ENCODE measurements around the gene SFXN5.

SFXN5 gene

GRCh38 chr2:72959995-72960981, 111.2 kb downstream of the SFXN5 start:
- Histone ChIP-seq H3K4me3 (ENCODE audit: low read depth in 1 of 2, low read length in 2 of 2) (no peak overlapping the region), H3K9ac (ENCODE audit: low read length) (no peak overlapping the region), H3K4me1 (ENCODE audit: insufficient read depth, low read length) (no peaks in the 10 kb centered on the region), H3K27me3 (ENCODE audit: control insufficient read depth in 1 of 2, insufficient read depth in 2 of 2, low read length in 2 of 2) (no peaks in the 10 kb centered on the region), H3K36me3 (ENCODE audit: insufficient read depth, low read length) (peaks cover 6% of the 10 kb centered on the region), H3K27ac (ENCODE audit: low read depth, low read length) (no peak overlapping the region), H3K9me3 (ENCODE audit: low read length) (no peaks in the 10 kb centered on the region)

- Histone ChIP-seq H3K9ac (ENCODE audit: low read length) (no peak overlapping the region), H3K36me3 (ENCODE audit: insufficient read depth, low read length) (peaks cover 6% of the 10 kb centered on the region), H3K4me1 (ENCODE audit: insufficient read depth, low read length) (no peaks in the 10 kb centered on the region), H3K9me3 (ENCODE audit: low read length) (no peaks in the 10 kb centered on the region), H3K27me3 (ENCODE audit: control insufficient read depth in 1 of 2, insufficient read depth in 2 of 2, low read length in 2 of 2) (no peaks in the 10 kb centered on the region), H3K4me3 (ENCODE audit: low read depth in 1 of 2, low read length in 2 of 2) (no peak overlapping the region), H3K27ac (ENCODE audit: low read depth, low read length) (no peak overlapping the region)
Observed at GRCh38 chr2:72959554-72959953, 112.0 kb downstream of the SFXN5 start.

- H3K4me3 ChIP-seq (ENCODE audit: low read depth in 1 of 2, low read length in 2 of 2) = no peak overlapping the region
- no peak overlapping the region for H3K27ac ChIP-seq (ENCODE audit: low read depth, low read length)
- H3K4me1 ChIP-seq (ENCODE audit: insufficient read depth, low read length) = no peaks in the 10 kb centered on the region
- peaks cover 6% of the 10 kb centered on the region for H3K36me3 ChIP-seq (ENCODE audit: insufficient read depth, low read length)
- H3K9me3 ChIP-seq (ENCODE audit: low read length) = no peaks in the 10 kb centered on the region
- no peak overlapping the region for H3K9ac ChIP-seq (ENCODE audit: low read length)
- no peaks in the 10 kb centered on the region for H3K27me3 ChIP-seq (ENCODE audit: control insufficient read depth in 1 of 2, insufficient read depth in 2 of 2, low read length in 2 of 2)
Observed at GRCh38 chr2:72958542-72959385, 112.7 kb downstream of the SFXN5 start.

- Histone ChIP-seq H3K27ac (ENCODE audit: low read depth, low read length) (no peak overlapping the region), H3K9ac (ENCODE audit: low read length) (no peak overlapping the region), H3K36me3 (ENCODE audit: insufficient read depth, low read length) (peaks cover 6% of the 10 kb centered on the region), H3K9me3 (ENCODE audit: low read length) (no peaks in the 10 kb centered on the region), H3K27me3 (ENCODE audit: control insufficient read depth in 1 of 2, insufficient read depth in 2 of 2, low read length in 2 of 2) (no peaks in the 10 kb centered on the region), H3K4me1 (ENCODE audit: insufficient read depth, low read length) (no peaks in the 10 kb centered on the region), H3K4me3 (ENCODE audit: low read depth in 1 of 2, low read length in 2 of 2) (no peak overlapping the region)
Observed at GRCh38 chr2:72956936-72957335, 114.6 kb downstream of the SFXN5 start.

- no peak overlapping the region for H3K9ac ChIP-seq (ENCODE audit: low read length)
- H3K27ac ChIP-seq (ENCODE audit: low read depth, low read length) = no peak overlapping the region
- peaks cover 6% of the 10 kb centered on the region for H3K36me3 ChIP-seq (ENCODE audit: insufficient read depth, low read length)
- H3K4me1 ChIP-seq (ENCODE audit: insufficient read depth, low read length) = no peaks in the 10 kb centered on the region
- H3K4me3 ChIP-seq (ENCODE audit: low read depth in 1 of 2, low read length in 2 of 2) = no peak overlapping the region
- no peaks in the 10 kb centered on the region for H3K27me3 ChIP-seq (ENCODE audit: control insufficient read depth in 1 of 2, insufficient read depth in 2 of 2, low read length in 2 of 2)
- no peaks in the 10 kb centered on the region for H3K9me3 ChIP-seq (ENCODE audit: low read length)
Observed at GRCh38 chr2:72956050-72956395, 115.5 kb downstream of the SFXN5 start.

- Histone ChIP-seq H3K4me1 (ENCODE audit: insufficient read depth, low read length) (no peaks in the 10 kb centered on the region), H3K27me3 (ENCODE audit: control insufficient read depth in 1 of 2, insufficient read depth in 2 of 2, low read length in 2 of 2) (no peaks in the 10 kb centered on the region), H3K27ac (ENCODE audit: low read depth, low read length) (no peak overlapping the region), H3K36me3 (ENCODE audit: insufficient read depth, low read length) (peaks cover 6% of the 10 kb centered on the region), H3K4me3 (ENCODE audit: low read depth in 1 of 2, low read length in 2 of 2) (no peak overlapping the region), H3K9me3 (ENCODE audit: low read length) (no peaks in the 10 kb centered on the region), H3K9ac (ENCODE audit: low read length) (no peak overlapping the region)
Observed at GRCh38 chr2:72955228-72956049, 116.1 kb downstream of the SFXN5 start.

- H3K9me3 ChIP-seq (ENCODE audit: low read length) = no peaks in the 10 kb centered on the region
- H3K27me3 ChIP-seq (ENCODE audit: control insufficient read depth in 1 of 2, insufficient read depth in 2 of 2, low read length in 2 of 2) = no peaks in the 10 kb centered on the region
- H3K4me1 ChIP-seq (ENCODE audit: insufficient read depth, low read length) = no peaks in the 10 kb centered on the region
- H3K27ac ChIP-seq (ENCODE audit: low read depth, low read length) = no peak overlapping the region
- H3K4me3 ChIP-seq (ENCODE audit: low read depth in 1 of 2, low read length in 2 of 2) = no peak overlapping the region
- H3K9ac ChIP-seq (ENCODE audit: low read length) = no peak overlapping the region
- H3K36me3 ChIP-seq (ENCODE audit: insufficient read depth, low read length) = peaks cover 6% of the 10 kb centered on the region
Observed at GRCh38 chr2:72954376-72955227, 116.9 kb downstream of the SFXN5 start.

GRCh38 chr2:72953976-72954375, 117.5 kb downstream of the SFXN5 start:
- Histone ChIP-seq H3K27me3 (ENCODE audit: control insufficient read depth in 1 of 2, insufficient read depth in 2 of 2, low read length in 2 of 2) (no peaks in the 10 kb centered on the region), H3K9me3 (ENCODE audit: low read length) (no peaks in the 10 kb centered on the region), H3K9ac (ENCODE audit: low read length) (no peak overlapping the region), H3K27ac (ENCODE audit: low read depth, low read length) (no peak overlapping the region), H3K36me3 (ENCODE audit: insufficient read depth, low read length) (peaks cover 6% of the 10 kb centered on the region), H3K4me1 (ENCODE audit: insufficient read depth, low read length) (no peaks in the 10 kb centered on the region), H3K4me3 (ENCODE audit: low read depth in 1 of 2, low read length in 2 of 2) (no peak overlapping the region)

GRCh38 chr2:72953528-72953927, 118.0 kb downstream of the SFXN5 start:
- Histone ChIP-seq H3K9me3 (ENCODE audit: low read length) (no peaks in the 10 kb centered on the region), H3K4me1 (ENCODE audit: insufficient read depth, low read length) (no peaks in the 10 kb centered on the region), H3K27me3 (ENCODE audit: control insufficient read depth in 1 of 2, insufficient read depth in 2 of 2, low read length in 2 of 2) (no peaks in the 10 kb centered on the region), H3K4me3 (ENCODE audit: low read depth in 1 of 2, low read length in 2 of 2) (no peak overlapping the region), H3K9ac (ENCODE audit: low read length) (no peak overlapping the region), H3K36me3 (ENCODE audit: insufficient read depth, low read length) (peaks cover 6% of the 10 kb centered on the region), H3K27ac (ENCODE audit: low read depth, low read length) (no peak overlapping the region)

GRCh38 chr2:72952961-72953360, 118.6 kb downstream of the SFXN5 start:
- no peaks in the 10 kb centered on the region for H3K9me3 ChIP-seq (ENCODE audit: low read length)
- H3K27me3 ChIP-seq (ENCODE audit: control insufficient read depth in 1 of 2, insufficient read depth in 2 of 2, low read length in 2 of 2) = no peaks in the 10 kb centered on the region
- H3K36me3 ChIP-seq (ENCODE audit: insufficient read depth, low read length) = peaks cover 6% of the 10 kb centered on the region
- no peak overlapping the region for H3K9ac ChIP-seq (ENCODE audit: low read length)
- H3K4me1 ChIP-seq (ENCODE audit: insufficient read depth, low read length) = no peaks in the 10 kb centered on the region
- no peak overlapping the region for H3K4me3 ChIP-seq (ENCODE audit: low read depth in 1 of 2, low read length in 2 of 2)
- H3K27ac ChIP-seq (ENCODE audit: low read depth, low read length) = no peak overlapping the region
